NB4 (cell line): ENCODE data around the gene ACADVL.

ENCODE experiments used
- DNase-seq: peaks from one replicate; pipeline ENCODE4 v3.0.0; 2010; ENCODE audit warnings: low read depth
- H3K4me3 ChIP-seq: one replicate; pipeline ENCODE4 v1.5.1; 2011; ENCODE audit warnings: mild to moderate bottlenecking, low read depth, low read length, moderate library complexity
- MYC ChIP-seq: IDR thresholded peaks from 2 replicates; pipeline ENCODE4 v1.6.1; 2011; ENCODE audit warnings: low read depth, low read length
- POLR2A ChIP-seq: IDR thresholded peaks from 2 replicates; pipeline ENCODE4 v1.6.1; 2011; ENCODE audit warnings: mild to moderate bottlenecking; ENCODE audit not compliant: insufficient read length; ENCODE audit errors: extremely low read depth
- TF ChIP-seq, protein P1 (sequence below): IDR thresholded peaks from 2 replicates; pipeline ENCODE4 v1.6.1; 2011; ENCODE audit warnings: low read depth, low read length
- TF ChIP-seq, protein P2 (sequence below): IDR thresholded peaks from one replicate; pipeline ENCODE4 v1.5.1; 2012; ENCODE audit warnings: low read depth, low read length

ACADVL gene

GRCh38 chr17:7225711-7226331 lies 6.1 kb downstream of the ACADVL start:
- H3K4me3 ChIP-seq = no peak overlapping the region
- TF ChIP-seq POLR2A = no peak
- TF ChIP-seq, protein P1, sequence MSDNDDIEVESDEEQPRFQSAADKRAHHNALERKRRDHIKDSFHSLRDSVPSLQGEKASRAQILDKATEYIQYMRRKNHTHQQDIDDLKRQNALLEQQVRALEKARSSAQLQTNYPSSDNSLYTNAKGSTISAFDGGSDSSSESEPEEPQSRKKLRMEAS = no peak
- TF ChIP-seq MYC = no peak
- TF ChIP-seq, protein P2, sequence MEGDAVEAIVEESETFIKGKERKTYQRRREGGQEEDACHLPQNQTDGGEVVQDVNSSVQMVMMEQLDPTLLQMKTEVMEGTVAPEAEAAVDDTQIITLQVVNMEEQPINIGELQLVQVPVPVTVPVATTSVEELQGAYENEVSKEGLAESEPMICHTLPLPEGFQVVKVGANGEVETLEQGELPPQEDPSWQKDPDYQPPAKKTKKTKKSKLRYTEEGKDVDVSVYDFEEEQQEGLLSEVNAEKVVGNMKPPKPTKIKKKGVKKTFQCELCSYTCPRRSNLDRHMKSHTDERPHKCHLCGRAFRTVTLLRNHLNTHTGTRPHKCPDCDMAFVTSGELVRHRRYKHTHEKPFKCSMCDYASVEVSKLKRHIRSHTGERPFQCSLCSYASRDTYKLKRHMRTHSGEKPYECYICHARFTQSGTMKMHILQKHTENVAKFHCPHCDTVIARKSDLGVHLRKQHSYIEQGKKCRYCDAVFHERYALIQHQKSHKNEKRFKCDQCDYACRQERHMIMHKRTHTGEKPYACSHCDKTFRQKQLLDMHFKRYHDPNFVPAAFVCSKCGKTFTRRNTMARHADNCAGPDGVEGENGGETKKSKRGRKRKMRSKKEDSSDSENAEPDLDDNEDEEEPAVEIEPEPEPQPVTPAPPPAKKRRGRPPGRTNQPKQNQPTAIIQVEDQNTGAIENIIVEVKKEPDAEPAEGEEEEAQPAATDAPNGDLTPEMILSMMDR = no peak
- DNase-seq = no peak

DNA sequence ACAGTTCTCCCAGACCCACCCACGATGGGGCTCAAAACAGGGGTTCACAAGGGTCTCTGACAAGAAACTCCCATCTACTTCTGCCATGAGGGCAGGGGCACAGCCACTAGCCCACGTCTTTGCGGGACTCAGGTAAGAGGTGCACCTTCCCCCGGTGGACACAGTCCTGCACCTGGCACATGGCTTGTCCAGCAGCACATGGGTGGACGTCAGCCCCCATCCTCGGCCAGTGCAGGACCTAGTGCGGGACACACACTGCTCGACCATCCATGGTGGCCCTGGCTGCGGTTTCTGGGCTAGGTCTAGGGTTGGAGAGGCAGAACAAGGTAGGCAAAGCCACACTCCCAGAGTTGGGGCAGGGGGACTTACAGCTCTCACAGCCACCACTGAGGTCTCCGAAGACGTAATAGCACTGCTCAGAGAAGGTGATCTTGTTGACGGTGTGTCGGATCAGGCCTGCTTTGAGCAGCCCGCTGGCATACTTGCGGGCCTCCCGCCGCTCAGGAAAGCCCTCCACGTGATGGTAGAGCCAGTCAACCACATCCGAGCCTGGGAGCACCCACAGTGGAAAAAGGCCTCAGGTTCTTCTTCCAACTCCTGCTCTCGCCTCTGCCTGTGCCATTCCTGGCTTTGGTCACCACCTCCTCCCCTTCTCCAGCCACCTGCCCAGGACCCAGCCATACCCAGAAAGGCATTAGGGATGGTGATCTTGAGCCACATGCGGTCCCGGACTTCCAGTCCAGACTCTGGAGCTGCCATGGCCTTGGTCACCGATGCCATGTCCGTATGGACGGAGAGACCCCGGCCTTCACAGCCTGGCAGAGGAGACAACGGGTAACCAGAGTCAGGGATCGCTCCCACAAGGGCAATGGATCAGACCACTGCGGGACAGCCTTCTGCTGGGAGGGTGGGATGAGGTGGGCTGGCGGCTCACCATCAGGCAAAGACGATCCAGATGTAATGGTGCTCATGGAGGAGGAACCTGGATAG lies 7.3 kb downstream of the ACADVL start:
- DNase-seq = no peak
- no peak for TF ChIP-seq MYC
- no peak for TF ChIP-seq POLR2A
- TF ChIP-seq, protein P1 = no peak
- TF ChIP-seq, protein P2 = no peak
- H3K4me3 ChIP-seq = no peak overlapping the region

GRCh38 chr17:7228920-7229319 lies 9.2 kb downstream of the ACADVL start:
- TF ChIP-seq MYC = no peak
- TF ChIP-seq, protein P1 = no peak
- TF ChIP-seq POLR2A = no peak
- TF ChIP-seq, protein P2 = no peak
- no peak overlapping the region for H3K4me3 ChIP-seq
- DNase-seq = no peak

DNA sequence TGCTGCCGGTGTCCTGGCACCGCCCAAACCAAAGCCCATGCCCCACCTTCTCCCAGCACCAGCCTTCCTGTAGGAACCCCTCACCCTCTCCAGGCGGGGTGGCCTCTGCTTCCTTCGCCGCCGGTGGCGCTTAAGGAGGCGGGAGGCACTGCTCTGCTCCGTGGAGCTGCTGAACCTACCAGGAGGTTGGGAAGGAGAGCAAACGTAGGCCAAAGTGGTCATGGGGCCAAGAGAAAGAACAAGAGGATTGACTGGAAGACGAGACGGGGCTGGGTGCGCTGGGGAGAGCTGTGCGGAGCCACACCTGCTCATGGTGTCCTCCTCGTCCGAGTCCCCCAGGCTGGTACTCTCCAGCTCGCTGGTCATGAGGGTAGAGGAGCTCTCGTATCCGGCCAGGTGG lies 9.8 kb downstream of the ACADVL start:
- no peak for DNase-seq
- TF ChIP-seq POLR2A = no peak
- TF ChIP-seq, protein P2 = no peak
- TF ChIP-seq, protein P1 = no peak
- no peak for TF ChIP-seq MYC
- H3K4me3 ChIP-seq = no peak overlapping the region

DNA sequence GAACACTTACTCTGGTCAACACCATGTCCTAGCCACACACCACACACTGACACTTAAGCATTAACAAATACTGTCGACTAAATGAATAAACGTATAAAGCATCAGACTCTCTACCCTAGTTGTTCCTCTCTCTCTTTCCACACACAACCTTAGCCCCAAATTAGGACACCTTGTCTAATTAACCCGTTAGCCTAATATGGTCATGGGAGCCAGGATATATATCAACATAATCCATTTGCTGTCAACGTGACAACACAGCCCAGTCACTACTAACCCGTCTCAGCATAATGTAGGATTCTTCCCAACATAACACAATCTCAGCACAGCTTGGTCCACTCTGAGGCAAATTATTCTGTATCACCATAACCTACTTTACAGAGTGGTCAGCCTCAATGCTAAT lies 12.4 kb downstream of the ACADVL start:
- TF ChIP-seq MYC = no peak
- H3K4me3 ChIP-seq = peak overlapping the region; percentile 50
- no peak for DNase-seq

GRCh38 chr17:7233701-7234082 lies 14.0 kb downstream of the ACADVL start:
- peak overlapping the region; percentile 94 for H3K4me3 ChIP-seq
- TF ChIP-seq MYC = no peak
- TF ChIP-seq, protein P1 = no peak
- no peak for TF ChIP-seq POLR2A
- TF ChIP-seq, protein P2 = no peak
- no peak for DNase-seq
